Right atrium auricular region (tissue), 2 donors: Measurements from ENCODE around the gene CD300LF. TPM values are rescaled to one million over a fixed set of nuclear protein-coding genes. Genes with fewer than 3 reads are reported as not detected.

Experiments
- DNase-seq: peaks from one replicate; pipeline ENCODE4 v3.0.0-alpha.2; 2019; ENCODE audit warnings: low spot score
- H3K27ac ChIP-seq, 2 donors: fragments of 200-600 bp; sonication (generic); 1 replicate in 1 of 2; 2 replicates in 1 of 2; pipeline ENCODE4 v1.5.1; 2016 to 2019
- H3K27me3 ChIP-seq, 2 donors: fragments of 200-600 bp; sonication (generic); one replicate each; pipeline versions ENCODE4 v1.5.1 to v1.6.0; 2017 to 2019
- H3K36me3 ChIP-seq: fragments of 200-600 bp; sonication (generic); one replicate; pipeline ENCODE4 v1.5.1; 2016
- H3K4me1 ChIP-seq, 2 donors: fragments of 200-600 bp; sonication (generic); one replicate each; pipeline versions ENCODE4 v1.5.1 to v1.6.0; 2017 to 2019
- H3K4me3 ChIP-seq, 2 donors: fragments of 200-600 bp; sonication (generic); 1 replicate in 1 of 2; 2 replicates in 1 of 2; pipeline ENCODE4 v1.5.1; 2017 to 2019; ENCODE audit warnings: mild to moderate bottlenecking in 1 of 2, moderate library complexity in 1 of 2
- H3K9me3 ChIP-seq, 2 donors: fragments of 200-600 bp; sonication (generic); one replicate each; pipeline ENCODE4 v1.5.1; 2019
- CTCF ChIP-seq, 2 donors: fragments of 200-600 bp; sonication (generic); IDR thresholded peaks; one replicate each; pipeline ENCODE4 v1.5.1; 2019; ENCODE audit warnings: antibody characterized with exemption in 2 of 2
- total RNA-seq, 2 donors: library from RNA; depleted of rRNA; stranded (reverse); fragments of >200 nt; gene quantifications; one replicate each; pipeline ENCODE4 v1.1.0, GENCODE V29; 2016

The CD300LF gene
- total RNA-seq, 2 donors from 2014 or later, result 0.71 TPM; not detected in 1

- DNase-seq, result no peak
- no peak for TF ChIP-seq CTCF (IDR thresholded peaks at IDR 0.05)
- no peak overlapping the region for H3K4me3 ChIP-seq
- no peaks in the 10 kb centered on the region for H3K4me1 ChIP-seq
- no peak overlapping the region for H3K27ac ChIP-seq
- no peaks in the 10 kb centered on the region for H3K36me3 ChIP-seq
- no peaks in the 10 kb centered on the region for H3K9me3 ChIP-seq
- no peaks in the 10 kb centered on the region for H3K27me3 ChIP-seq
Measured at GRCh38 chr17:74729368-74729767, 16.6 kb upstream of the CD300LF start.

GRCh38 chr17:74728702-74729075, 16.0 kb upstream of the CD300LF start:
- H3K27me3 ChIP-seq, result no peaks in the 10 kb centered on the region
- no peak for DNase-seq
- TF ChIP-seq CTCF (IDR thresholded peaks at IDR 0.05), result no peak
- H3K9me3 ChIP-seq, result no peaks in the 10 kb centered on the region
- H3K27ac ChIP-seq, result no peak overlapping the region
- H3K4me3 ChIP-seq, result no peak overlapping the region
- no peaks in the 10 kb centered on the region for H3K4me1 ChIP-seq
- H3K36me3 ChIP-seq, result no peaks in the 10 kb centered on the region

GRCh38 chr17:74728033-74728701, 15.4 kb upstream of the CD300LF start:
- no peak overlapping the region for H3K4me3 ChIP-seq
- H3K27ac ChIP-seq, result no peak overlapping the region
- no peaks in the 10 kb centered on the region for H3K9me3 ChIP-seq
- no peaks in the 10 kb centered on the region for H3K36me3 ChIP-seq
- no peaks in the 10 kb centered on the region for H3K27me3 ChIP-seq
- no peaks in the 10 kb centered on the region for H3K4me1 ChIP-seq
- DNase-seq, result no peak
- TF ChIP-seq CTCF (IDR thresholded peaks at IDR 0.05), result no peak

- Histone ChIP-seq H3K36me3 (no peaks in the 10 kb centered on the region), H3K27ac (no peak overlapping the region), H3K9me3 (no peaks in the 10 kb centered on the region), H3K27me3 (no peaks in the 10 kb centered on the region), H3K4me1 (no peaks in the 10 kb centered on the region), H3K4me3 (no peak overlapping the region)
- no peak for DNase-seq
- TF ChIP-seq CTCF (IDR thresholded peaks at IDR 0.05), result no peak
Measured at GRCh38 chr17:74725111-74725510, 12.4 kb upstream of the CD300LF start.

GRCh38 chr17:74723891-74724290, 11.2 kb upstream of the CD300LF start:
- Histone ChIP-seq H3K36me3 (no peaks in the 10 kb centered on the region), H3K9me3 (no peaks in the 10 kb centered on the region), H3K4me3 (no peak overlapping the region), H3K27me3 (no peaks in the 10 kb centered on the region), H3K4me1 (no peaks in the 10 kb centered on the region), H3K27ac (no peak overlapping the region)
- DNase-seq, result no peak
- TF ChIP-seq CTCF (IDR thresholded peaks at IDR 0.05), result no peak

- DNase-seq, result no peak
- Histone ChIP-seq H3K27ac (no peak overlapping the region), H3K36me3 (no peaks in the 10 kb centered on the region), H3K9me3 (no peaks in the 10 kb centered on the region), H3K4me3 (no peak overlapping the region), H3K4me1 (no peaks in the 10 kb centered on the region), H3K27me3 (no peaks in the 10 kb centered on the region)
- no peak for TF ChIP-seq CTCF (IDR thresholded peaks at IDR 0.05)
Measured at GRCh38 chr17:74722782-74723181, 10.1 kb upstream of the CD300LF start.
